Mesodermal cell (in vitro differentiated cells): ENCODE results near the gene WDR55.
A peak's percentile ranks its signal among the peaks of the same experiment; 100 is the strongest.
"Not testable (repeated sequence)": the region's sequence is repeated elsewhere in the genome, so short reads cannot be mapped to it uniquely, and the experiment has no call there.

Source experiments
- H3K27ac ChIP-seq: 2 replicates; pipeline ENCODE4 v1.7.0; 2013; ENCODE audit warnings: mild to moderate bottlenecking, low read depth, low read length, moderate library complexity; ENCODE audit not compliant: severe bottlenecking
- H3K36me3 ChIP-seq: 2 replicates; pipeline ENCODE4 v1.7.1; 2013; ENCODE audit warnings: mild to moderate bottlenecking, low read length, moderate library complexity; ENCODE audit not compliant: control insufficient read depth, insufficient read depth
- H3K4me1 ChIP-seq: one replicate; pipeline ENCODE4 v1.7.1; 2013; ENCODE audit warnings: mild to moderate bottlenecking, low read length; ENCODE audit not compliant: insufficient read depth, control insufficient read depth, poor library complexity, severe bottlenecking
- H3K4me3 ChIP-seq: 2 replicates; pipeline ENCODE4 v1.7.0; 2013; ENCODE audit warnings: low read length, control low read depth, mild to moderate bottlenecking; ENCODE audit not compliant: insufficient read depth, poor library complexity, severe bottlenecking; ENCODE audit errors: extremely low read depth
- H3K9me3 ChIP-seq: 2 replicates; pipeline ENCODE4 v1.7.1; 2013; ENCODE audit warnings: mild to moderate bottlenecking, low read length, moderate library complexity; ENCODE audit not compliant: control insufficient read depth
- WGBS, 2 experiments: methylation state at CpG; one replicate each; pipeline ENCODE4 v1.1.5; 2013; ENCODE audit warnings: missing lambda C conversion rate in 2 of 2; ENCODE audit not compliant: insufficient coverage in 2 of 2; 5-methylcytosine and 5-hydroxymethylcytosine counted together

The WDR55 gene

DNA sequence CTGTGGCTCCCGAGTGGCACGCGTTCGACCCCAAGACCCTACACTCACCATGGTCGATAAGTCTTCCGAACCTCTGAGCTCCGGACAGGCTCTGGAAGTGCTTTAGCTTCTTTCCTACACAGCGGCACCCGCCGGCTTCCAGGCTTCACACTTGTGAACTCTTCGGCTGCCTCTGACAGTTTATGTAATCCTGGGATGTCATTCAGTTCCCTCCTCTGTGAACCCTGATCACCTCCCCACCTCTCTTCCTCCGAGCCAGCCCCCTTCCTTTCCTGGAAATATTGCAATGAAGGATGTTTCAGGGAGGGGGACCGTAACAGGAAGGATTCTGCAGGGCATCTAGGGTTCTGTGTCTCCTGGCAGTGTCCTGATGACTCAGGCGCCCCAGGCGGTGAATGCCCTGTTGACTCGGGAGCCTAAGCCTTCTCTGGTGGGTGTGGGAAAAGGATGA is 31.7 kb upstream of the WDR55 start, which contains the start of gene CD14:
CD14 (minus strand) TSS at position 155 of the 451 bp plus-strand sequence; CDS start at position 51, 104 bp downstream.
- WGBS, 2 experiments, result 29 to 30% methylated on average over 7 to 11 of the region's 16 CpGs
- Histone ChIP-seq H3K4me3 (peak within 1 kb of the TSS; percentile 28), H3K9me3 (peaks cover 8% of the 10 kb centered on the region), H3K36me3 (no peaks in the 10 kb centered on the region), H3K27ac (no peak within 1 kb of the TSS), H3K4me1 (peaks cover 2% of the 10 kb centered on the region)

DNA sequence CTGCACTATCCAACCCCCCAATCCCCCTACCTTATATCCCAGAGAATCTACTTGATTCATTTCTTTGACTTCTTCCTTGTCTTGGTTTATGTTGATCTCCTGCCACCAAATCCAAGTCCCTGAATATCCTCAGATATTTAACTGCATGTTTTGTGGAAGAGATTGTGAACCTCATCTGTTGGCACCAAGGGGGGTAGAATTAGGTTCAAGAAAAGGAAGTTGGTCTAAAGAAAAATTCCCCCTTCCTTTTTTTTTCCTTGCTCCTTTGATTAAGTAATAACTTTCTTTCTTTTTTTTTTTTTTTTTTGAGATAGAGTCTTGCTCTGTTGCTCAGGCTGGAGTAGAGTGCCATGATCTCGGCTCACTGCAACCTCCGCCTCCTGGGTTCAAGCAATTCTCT is 31.2 kb upstream of the WDR55 start:
- Histone ChIP-seq H3K9me3 (peaks cover 3% of the 10 kb centered on the region), H3K4me3 (no peak overlapping the region), H3K27ac (no peak overlapping the region), H3K36me3 (no peaks in the 10 kb centered on the region), H3K4me1 (peaks cover 4% of the 10 kb centered on the region)
- no CpG with 5 or more reads among the region's 2 CpGs for WGBS, 2 experiments

DNA sequence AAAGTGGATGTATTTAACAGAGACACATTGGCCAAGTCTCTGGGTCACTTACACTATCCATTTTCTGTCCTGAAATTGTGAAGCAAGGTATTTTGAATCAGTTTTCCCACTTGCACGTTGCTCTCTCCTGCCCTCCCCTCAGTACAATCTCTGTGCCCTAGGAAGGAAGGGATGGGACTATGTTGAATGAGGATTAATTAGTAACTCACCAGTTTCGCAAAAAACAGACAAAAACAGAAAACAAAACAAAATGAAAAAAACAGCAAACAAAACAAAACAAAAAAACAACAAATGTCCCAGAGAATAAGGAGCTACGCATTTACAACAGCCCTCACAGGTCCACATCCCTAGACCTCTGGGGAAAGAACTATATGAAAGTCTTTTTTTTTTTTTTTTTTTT is 30.6 kb upstream of the WDR55 start:
- WGBS, 2 experiments, result no CpG with 5 or more reads among the region's 3 CpGs
- Histone ChIP-seq H3K36me3 (no peaks in the 10 kb centered on the region), H3K9me3 (no peaks in the 10 kb centered on the region), H3K27ac (no peak overlapping the region), H3K4me3 (no peak overlapping the region), H3K4me1 (peaks cover 8% of the 10 kb centered on the region)

DNA sequence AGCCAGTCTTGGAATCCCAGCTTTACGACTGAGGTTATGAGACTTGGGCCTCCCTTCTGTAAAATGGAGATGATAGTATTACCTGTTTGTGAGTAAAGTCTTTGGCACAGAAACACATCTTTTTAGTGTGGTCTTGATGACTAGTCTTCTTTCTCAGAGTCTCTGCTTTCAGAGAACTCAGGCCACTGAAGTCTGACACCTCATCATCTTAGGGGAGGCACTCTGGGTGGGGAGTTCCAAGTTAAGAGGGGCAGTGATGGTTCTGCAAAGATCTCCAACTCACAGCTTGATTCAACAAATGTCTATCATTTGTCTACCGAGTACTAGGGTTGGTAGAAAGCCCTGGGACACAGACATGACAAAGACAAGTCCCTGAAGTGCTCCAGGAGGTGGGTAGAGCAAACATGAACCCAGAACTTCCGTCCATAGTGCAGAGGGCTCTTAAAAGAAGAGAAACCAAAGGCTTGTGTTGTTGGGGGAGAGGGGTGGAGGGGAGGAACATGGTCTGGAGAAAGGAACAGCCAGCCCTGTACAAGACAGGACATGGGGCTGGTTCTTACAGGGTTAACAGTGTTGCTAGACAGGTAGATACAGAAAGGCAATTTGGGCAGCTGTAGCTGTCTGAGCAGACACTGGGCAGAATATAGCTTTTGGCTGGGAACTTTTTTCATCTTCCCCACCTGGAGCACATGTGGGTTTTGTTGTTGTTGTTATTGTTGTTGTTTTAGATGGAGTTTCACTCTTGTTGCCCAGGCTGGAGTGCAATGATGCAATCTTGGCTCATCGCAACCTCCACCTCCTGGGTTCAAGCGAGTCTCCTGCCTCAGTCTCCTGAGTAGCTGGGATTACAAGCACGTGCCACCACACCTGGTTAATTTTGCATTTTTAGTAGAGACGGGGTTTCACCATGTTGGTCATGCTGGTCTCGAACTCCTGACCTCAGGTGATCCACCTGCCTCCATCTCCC is 29.1 kb upstream of the WDR55 start:
- Histone ChIP-seq H3K36me3 (no peaks in the 10 kb centered on the region), H3K4me1 (peaks cover 11% of the 10 kb centered on the region), H3K9me3 (no peaks in the 10 kb centered on the region), H3K4me3 (no peak overlapping the region), H3K27ac (no peak overlapping the region)
- WGBS, 2 experiments, result 87 to 91% methylated on average over 6 to 8 of the region's 8 CpGs

DNA sequence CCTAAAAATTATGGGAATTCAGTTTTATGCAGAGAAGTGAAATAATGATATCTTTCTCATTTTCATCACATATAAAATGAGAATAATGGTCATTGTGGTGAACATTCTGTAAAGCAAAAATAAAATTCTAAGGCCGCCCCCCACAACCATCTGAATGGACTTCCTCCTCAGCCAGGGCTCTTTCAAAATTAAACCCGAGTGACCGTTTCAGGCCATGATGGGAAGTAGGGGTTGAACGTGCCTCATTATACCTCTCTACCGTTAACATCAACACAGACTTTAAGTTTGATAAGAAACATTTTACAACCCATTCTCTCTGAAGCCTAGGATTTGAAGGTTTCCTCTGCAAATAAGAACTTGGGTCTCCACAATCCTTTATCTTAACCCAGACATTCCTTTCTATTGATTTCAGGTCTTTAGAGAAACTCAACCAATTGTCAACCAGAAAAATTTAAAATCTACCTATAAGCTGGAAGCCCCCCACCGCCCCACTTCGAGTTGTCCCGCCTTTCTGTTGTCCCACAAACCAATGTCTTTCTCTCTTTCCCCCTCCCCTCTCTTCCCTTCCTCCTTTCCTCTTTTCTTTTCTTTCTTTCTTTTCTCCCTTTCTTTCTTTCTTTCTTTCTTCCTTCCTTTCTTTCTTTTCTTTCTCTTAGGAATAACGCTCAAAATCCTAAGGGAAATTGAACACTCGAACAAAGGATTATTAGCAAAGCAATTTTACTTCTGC is 27.2 kb upstream of the WDR55 start:
- no peaks in the 10 kb centered on the region for H3K9me3 ChIP-seq
- no peak overlapping the region for H3K4me3 ChIP-seq
- WGBS, 2 experiments, result 75 to 97% methylated on average over 8 to 9 of the region's 10 CpGs
- H3K36me3 ChIP-seq, result peaks cover 5% of the 10 kb centered on the region
- H3K27ac ChIP-seq, result no peak overlapping the region
- peaks cover 11% of the 10 kb centered on the region for H3K4me1 ChIP-seq

DNA sequence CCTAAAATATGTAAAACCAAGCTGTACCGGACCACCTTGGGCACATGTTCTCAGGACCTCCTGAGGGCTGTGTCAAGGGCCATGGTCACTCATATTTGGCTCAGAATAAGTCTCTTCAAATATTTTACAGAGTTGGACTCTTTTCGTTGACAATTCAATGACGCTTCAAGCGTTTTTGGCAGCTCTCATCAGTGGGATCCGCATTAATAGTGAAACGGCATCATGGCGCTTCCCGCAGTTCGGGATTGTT is 25.9 kb upstream of the WDR55 start:
- Histone ChIP-seq H3K4me3 (peak overlapping the region; percentile 72), H3K36me3 (peaks cover 17% of the 10 kb centered on the region), H3K4me1 (peaks cover 10% of the 10 kb centered on the region), H3K27ac (peak overlapping the region; percentile 69)
- WGBS, 2 experiments, result 79 to 85% methylated on average over 8 to 9 of the region's 9 CpGs
- H3K9me3 ChIP-seq, result not testable (repeated sequence)

DNA sequence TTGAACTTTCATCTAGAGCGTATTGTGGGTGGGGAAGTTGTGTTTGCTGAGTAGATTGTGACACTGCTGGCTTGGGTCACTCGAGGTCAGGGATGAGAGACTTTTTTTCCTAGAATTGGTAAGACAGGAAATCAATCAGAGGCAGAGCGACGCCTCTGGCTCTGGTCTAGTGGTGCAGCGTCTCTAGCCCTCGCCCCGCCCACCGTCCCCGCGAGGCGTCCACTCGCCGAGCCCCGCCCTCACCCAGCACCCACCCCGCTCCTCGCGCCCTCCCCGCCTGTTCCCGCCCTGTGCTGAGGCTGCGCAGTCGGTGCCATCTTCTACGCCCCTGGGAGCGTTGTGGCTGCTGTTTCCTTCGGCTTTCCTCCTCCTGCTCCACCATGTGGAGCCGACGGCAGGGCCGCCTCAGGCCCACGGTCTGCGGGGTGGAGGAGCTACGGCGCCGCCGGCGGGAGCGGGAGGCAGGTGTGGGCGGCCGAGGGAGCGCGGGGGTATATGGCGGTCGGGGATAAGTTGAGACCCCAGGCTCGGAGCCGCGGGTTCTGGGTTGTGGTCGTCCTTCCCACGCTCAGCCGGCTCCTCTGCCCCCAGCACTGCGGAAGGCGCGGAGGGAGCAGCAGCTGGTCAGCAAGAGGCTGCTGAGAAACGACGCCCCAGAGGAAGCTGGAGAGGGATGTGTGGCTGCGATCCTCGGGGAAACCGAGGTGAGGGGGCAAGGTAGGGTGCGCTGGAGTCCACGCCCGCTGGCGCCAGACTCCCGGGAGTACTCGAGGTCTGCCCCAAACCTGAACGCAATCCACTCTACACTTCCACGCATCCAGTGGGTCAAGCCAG is 25.3 kb upstream of the WDR55 start, which contains the start of gene TMCO6:
TMCO6 (plus strand) TSS at position 304 of the 834 bp plus-strand sequence; CDS start at position 381, 77 bp downstream.
- Histone ChIP-seq H3K27ac (peak within 1 kb of the TSS; percentile 69), H3K4me1 (peaks cover 9% of the 10 kb centered on the region), H3K9me3 (no peaks in the 10 kb centered on the region), H3K36me3 (peaks cover 22% of the 10 kb centered on the region), H3K4me3 (peak within 1 kb of the TSS; percentile 72)
- WGBS, 2 experiments, result 2 to 3% methylated on average over 26 to 33 of the region's 63 CpGs

DNA sequence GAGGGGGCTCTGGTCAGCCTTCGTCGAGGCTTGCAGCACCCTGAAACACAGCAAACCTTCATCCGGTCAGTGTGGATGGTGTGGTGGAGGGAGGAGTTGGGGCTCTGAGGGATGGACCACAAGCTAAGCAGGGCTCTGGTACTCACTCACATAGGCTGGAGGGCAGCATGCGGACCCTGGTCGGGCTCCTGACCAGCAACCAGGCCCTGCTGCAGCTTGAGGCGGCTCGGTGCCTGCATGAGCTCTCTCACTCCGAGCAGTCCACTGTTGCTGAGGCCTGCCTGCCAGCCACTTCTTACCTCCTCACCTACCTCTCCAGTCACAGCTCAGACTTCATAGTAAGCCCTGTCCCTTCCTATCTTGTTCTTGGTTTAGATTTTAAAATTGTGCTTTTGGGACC is 23.0 kb upstream of the WDR55 start:
- H3K27ac ChIP-seq, result no peak overlapping the region
- H3K36me3 ChIP-seq, result peaks cover 36% of the 10 kb centered on the region
- peaks cover 15% of the 10 kb centered on the region for H3K4me1 ChIP-seq
- WGBS, 2 experiments, result 91 to 100% methylated on average over 5 to 8 of the region's 8 CpGs
- no peaks in the 10 kb centered on the region for H3K9me3 ChIP-seq
- H3K4me3 ChIP-seq, result no peak overlapping the region

DNA sequence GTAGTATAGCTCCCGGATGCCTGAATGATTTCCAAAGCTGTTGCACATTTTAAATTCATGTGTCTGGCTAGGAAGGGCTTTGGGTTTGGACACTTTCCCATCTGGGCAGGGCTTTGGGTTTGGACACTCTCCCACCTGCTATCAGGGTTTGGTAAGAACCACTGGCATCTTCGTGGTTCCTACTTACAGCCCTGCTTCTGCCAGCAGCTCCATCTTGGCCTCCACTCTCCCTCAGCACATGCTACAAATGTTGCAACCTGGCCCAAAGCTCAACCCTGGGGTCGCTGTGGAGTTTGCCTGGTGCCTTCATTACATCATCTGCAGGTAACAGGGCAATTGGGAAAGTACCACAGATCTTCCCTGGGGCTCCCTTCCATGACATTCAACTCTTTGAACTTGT is 22.0 kb upstream of the WDR55 start:
- peaks cover 15% of the 10 kb centered on the region for H3K4me1 ChIP-seq
- H3K9me3 ChIP-seq, result no peaks in the 10 kb centered on the region
- H3K4me3 ChIP-seq, result no peak overlapping the region
- 89 to 100% methylated on average over 2 to 3 of the region's 3 CpGs for WGBS, 2 experiments
- no peak overlapping the region for H3K27ac ChIP-seq
- H3K36me3 ChIP-seq, result peaks cover 36% of the 10 kb centered on the region

DNA sequence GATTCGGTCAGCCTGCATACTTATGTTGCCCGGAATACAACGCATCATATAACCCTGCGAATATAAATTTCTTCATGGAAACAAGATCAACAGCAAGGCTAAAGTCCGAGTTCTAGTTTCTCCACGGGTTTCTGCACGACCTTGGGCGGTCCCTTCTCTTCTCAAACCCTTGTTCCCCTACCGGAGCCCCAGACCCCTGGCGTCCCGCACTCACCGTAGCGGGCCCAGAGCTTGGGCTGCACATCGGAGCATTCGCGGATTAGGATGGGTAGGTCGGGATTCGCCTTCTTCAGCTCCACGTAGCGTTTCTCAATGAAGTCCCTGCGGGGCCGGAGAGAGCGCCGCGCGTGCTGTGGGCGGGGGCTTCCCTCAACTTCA is 17.7 kb upstream of the WDR55 start:
- H3K36me3 ChIP-seq, result peaks cover 59% of the 10 kb centered on the region
- peak overlapping the region; percentile 41 for H3K27ac ChIP-seq
- H3K4me3 ChIP-seq, result peak overlapping the region; percentile 90
- WGBS, 2 experiments, result 2 to 4% methylated on average over 27 of the region's 27 CpGs
- H3K4me1 ChIP-seq, result peaks cover 6% of the 10 kb centered on the region
- H3K9me3 ChIP-seq, result no peaks in the 10 kb centered on the region
